Hepatocyte (in vitro differentiated cells): ENCODE results near the gene B3GNT9. TPM values are rescaled to one million over a fixed set of nuclear protein-coding genes. Genes with fewer than 3 reads are reported as not detected.

Experiments
- DNase-seq: peaks from one replicate; pipeline ENCODE4 v3.0.0-alpha.2; 2016; ENCODE audit warnings: low spot score
- H2AFZ ChIP-seq: fragments of 200-600 bp; sonication (generic); 2 replicates; pipeline ENCODE4 v1.6.0; 2016; ENCODE audit warnings: antibody characterized with exemption, mild to moderate bottlenecking
- H3K27ac ChIP-seq: fragments of 200-600 bp; sonication (generic); 2 replicates; pipeline ENCODE4 v1.5.1; 2016; ENCODE audit warnings: mild to moderate bottlenecking
- H3K27me3 ChIP-seq: fragments of 200-600 bp; sonication (generic); 2 replicates; pipeline ENCODE4 v1.6.1; 2016
- H3K36me3 ChIP-seq: fragments of 200-600 bp; sonication (generic); replicated peaks from 2 replicates; pipeline ENCODE4 v1.5.1; 2016; ENCODE audit warnings: low read depth; ENCODE audit not compliant: insufficient read depth
- H3K4me1 ChIP-seq: fragments of 200-600 bp; sonication (generic); 2 replicates; pipeline ENCODE4 v1.5.1; 2016; ENCODE audit warnings: mild to moderate bottlenecking, moderate library complexity; ENCODE audit not compliant: insufficient read depth
- H3K4me2 ChIP-seq: fragments of 200-600 bp; sonication (generic); 2 replicates; pipeline ENCODE4 v1.6.0; 2016
- H3K4me3 ChIP-seq: fragments of 200-600 bp; sonication (generic); 2 replicates; pipeline ENCODE4 v1.5.1; 2016; ENCODE audit warnings: mild to moderate bottlenecking
- H3K79me2 ChIP-seq: fragments of 200-600 bp; sonication (generic); 2 replicates; pipeline ENCODE4 v1.6.0; 2017; ENCODE audit warnings: mild to moderate bottlenecking
- H3K9me2 ChIP-seq: fragments of 200-600 bp; sonication (generic); replicated peaks from 2 replicates; pipeline ENCODE4 v1.6.0; 2017; ENCODE audit warnings: mild to moderate bottlenecking; ENCODE audit not compliant: insufficient read depth
- H3K9me3 ChIP-seq: fragments of 200-600 bp; sonication (generic); 2 replicates; pipeline ENCODE4 v1.5.1; 2016; ENCODE audit warnings: low read depth, mild to moderate bottlenecking
- H4K20me1 ChIP-seq: fragments of 200-600 bp; sonication (generic); 2 replicates; pipeline ENCODE4 v1.6.0; 2016; ENCODE audit warnings: mild to moderate bottlenecking; ENCODE audit not compliant: insufficient read depth, poor library complexity, severe bottlenecking
- EZH2 ChIP-seq: fragments of 200-600 bp; sonication (generic); IDR thresholded peaks from 2 replicates; pipeline ENCODE4 v1.6.1; 2016; ENCODE audit warnings: antibody characterized with exemption, mild to moderate bottlenecking, borderline replicate concordance
- EZH2phosphoT487 ChIP-seq: fragments of 200-600 bp; sonication (generic); IDR thresholded peaks from one replicate; pipeline ENCODE4 v1.6.1; 2018; ENCODE audit warnings: antibody characterized with exemption, mild to moderate bottlenecking, low read depth, moderate library complexity; ENCODE audit not compliant: unreplicated experiment, severe bottlenecking
- WGBS: methylation state at CpG from one replicate; pipeline ENCODE4 v1.1.6; 2016; ENCODE audit warnings: low lambda C conversion rate; ENCODE audit errors: missing lambda C conversion rate; 5-methylcytosine and 5-hydroxymethylcytosine counted together
- polyA plus RNA-seq: library from polyadenylated mRNA; unstranded; fragments of >200 nt; fragmentation: Nextera tagmentation; extraction: Ambion mirVana; gene quantifications from 2 replicates; pipeline ENCODE4 v1.2.1, GENCODE V29; 2016
- total RNA-seq: library from RNA; depleted of rRNA; stranded (reverse); fragments of >200 nt; gene quantifications from 2 replicates; pipeline ENCODE4 v1.2.3, GENCODE V29; 2014
- TF ChIP-seq, protein P1 (sequence below): fragments of 200-600 bp; sonication (generic); IDR thresholded peaks from 2 replicates; pipeline ENCODE4 v1.5.1; 2016; ENCODE audit warnings: antibody characterized with exemption, mild to moderate bottlenecking; ENCODE audit not compliant: poor library complexity

The B3GNT9 gene
- total and polyA plus RNA-seq, 2 experiments from 2014 or later: 34.5 to 44.2 TPM

DNA sequence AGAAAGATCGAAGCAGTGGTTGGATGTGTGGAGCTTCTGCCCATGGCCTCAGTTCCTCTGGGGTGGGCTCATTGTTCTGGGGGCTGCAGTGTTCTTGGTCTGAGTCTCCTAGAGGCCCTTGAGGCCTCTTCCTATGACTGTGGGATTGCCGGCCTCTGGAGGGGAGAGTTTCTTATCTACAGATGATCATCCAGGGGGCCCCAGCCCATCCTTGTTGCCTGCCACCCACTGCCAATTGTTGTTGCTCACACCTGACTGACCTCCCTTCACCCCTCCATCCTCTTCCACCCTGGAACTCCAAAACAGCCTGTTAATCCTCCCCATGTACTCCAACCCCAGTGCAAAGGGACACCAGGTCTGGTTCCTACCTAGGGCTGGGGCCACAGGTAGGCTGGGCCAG lies 5.9 kb downstream of the B3GNT9 start:
- Histone ChIP-seq H4K20me1 (no peaks in the 10 kb centered on the region), H3K79me2 (peaks cover 2% of the 10 kb centered on the region), H3K4me2 (no peak overlapping the region), H3K4me3 (no peak overlapping the region), H3K27ac (no peak overlapping the region), H2AFZ (no peak overlapping the region), H3K4me1 (peaks cover under 1% of the 10 kb centered on the region), H3K36me3 (no peaks in the 10 kb centered on the region), H3K9me2 (no peaks in the 10 kb centered on the region), H3K27me3 (no peaks in the 10 kb centered on the region), H3K9me3 (no peaks in the 10 kb centered on the region)
- TF ChIP-seq, protein P1, sequence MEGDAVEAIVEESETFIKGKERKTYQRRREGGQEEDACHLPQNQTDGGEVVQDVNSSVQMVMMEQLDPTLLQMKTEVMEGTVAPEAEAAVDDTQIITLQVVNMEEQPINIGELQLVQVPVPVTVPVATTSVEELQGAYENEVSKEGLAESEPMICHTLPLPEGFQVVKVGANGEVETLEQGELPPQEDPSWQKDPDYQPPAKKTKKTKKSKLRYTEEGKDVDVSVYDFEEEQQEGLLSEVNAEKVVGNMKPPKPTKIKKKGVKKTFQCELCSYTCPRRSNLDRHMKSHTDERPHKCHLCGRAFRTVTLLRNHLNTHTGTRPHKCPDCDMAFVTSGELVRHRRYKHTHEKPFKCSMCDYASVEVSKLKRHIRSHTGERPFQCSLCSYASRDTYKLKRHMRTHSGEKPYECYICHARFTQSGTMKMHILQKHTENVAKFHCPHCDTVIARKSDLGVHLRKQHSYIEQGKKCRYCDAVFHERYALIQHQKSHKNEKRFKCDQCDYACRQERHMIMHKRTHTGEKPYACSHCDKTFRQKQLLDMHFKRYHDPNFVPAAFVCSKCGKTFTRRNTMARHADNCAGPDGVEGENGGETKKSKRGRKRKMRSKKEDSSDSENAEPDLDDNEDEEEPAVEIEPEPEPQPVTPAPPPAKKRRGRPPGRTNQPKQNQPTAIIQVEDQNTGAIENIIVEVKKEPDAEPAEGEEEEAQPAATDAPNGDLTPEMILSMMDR: no peak
- TF ChIP-seq EZH2: no peak
- TF ChIP-seq EZH2phosphoT487: no peak
- DNase-seq: no peak
- WGBS: 88% methylated on average over 2 of the region's 2 CpGs

GRCh38 chr16:67142342-67142741 lies 8.5 kb downstream of the B3GNT9 start:
- Histone ChIP-seq H3K9me3 (no peaks in the 10 kb centered on the region), H3K79me2 (no peaks in the 10 kb centered on the region), H3K9me2 (no peaks in the 10 kb centered on the region), H3K27me3 (no peaks in the 10 kb centered on the region), H3K4me1 (no peaks in the 10 kb centered on the region), H4K20me1 (no peaks in the 10 kb centered on the region), H2AFZ (no peak overlapping the region), H3K27ac (no peak overlapping the region), H3K36me3 (no peaks in the 10 kb centered on the region), H3K4me3 (no peak overlapping the region), H3K4me2 (no peak overlapping the region)
- TF ChIP-seq EZH2 (no peak), EZH2phosphoT487 (no peak)
- TF ChIP-seq, protein P1: no peak
- 95% methylated on average over 9 of the region's 9 CpGs for WGBS
- no peak for DNase-seq

DNA sequence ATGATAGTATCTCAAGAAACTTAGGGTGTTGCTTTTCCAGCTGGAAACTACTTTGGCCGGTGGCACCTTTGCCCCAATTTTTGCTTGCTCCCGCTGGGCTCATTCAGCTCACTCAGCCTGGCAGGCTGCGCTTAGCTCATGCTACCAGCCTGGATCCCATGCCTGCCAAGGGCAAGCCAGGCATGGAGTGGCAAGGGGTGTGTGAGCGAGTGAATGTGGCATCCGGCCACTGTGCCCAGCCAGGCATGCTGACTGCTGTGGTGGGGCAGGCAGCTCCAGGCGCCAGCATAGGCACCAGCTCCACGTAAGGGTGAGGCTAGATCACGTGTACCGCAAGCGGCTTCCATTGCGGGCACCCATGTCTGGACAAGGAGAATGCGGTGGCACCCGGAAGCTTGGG lies 9.4 kb downstream of the B3GNT9 start:
- no peak overlapping the region for H3K4me2 ChIP-seq
- H3K4me3 ChIP-seq: no peak overlapping the region
- TF ChIP-seq EZH2: no peak
- no peak for TF ChIP-seq EZH2phosphoT487
- TF ChIP-seq, protein P1: no peak
- H3K9me3 ChIP-seq: no peaks in the 10 kb centered on the region
- H3K9me2 ChIP-seq: no peaks in the 10 kb centered on the region
- no peak overlapping the region for H3K27ac ChIP-seq
- no peaks in the 10 kb centered on the region for H3K36me3 ChIP-seq
- over 99% methylated on average over 13 of the region's 13 CpGs for WGBS
- DNase-seq: no peak
- no peak overlapping the region for H2AFZ ChIP-seq
- no peaks in the 10 kb centered on the region for H4K20me1 ChIP-seq
- H3K27me3 ChIP-seq: no peaks in the 10 kb centered on the region
- H3K79me2 ChIP-seq: no peaks in the 10 kb centered on the region
- no peaks in the 10 kb centered on the region for H3K4me1 ChIP-seq

DNA sequence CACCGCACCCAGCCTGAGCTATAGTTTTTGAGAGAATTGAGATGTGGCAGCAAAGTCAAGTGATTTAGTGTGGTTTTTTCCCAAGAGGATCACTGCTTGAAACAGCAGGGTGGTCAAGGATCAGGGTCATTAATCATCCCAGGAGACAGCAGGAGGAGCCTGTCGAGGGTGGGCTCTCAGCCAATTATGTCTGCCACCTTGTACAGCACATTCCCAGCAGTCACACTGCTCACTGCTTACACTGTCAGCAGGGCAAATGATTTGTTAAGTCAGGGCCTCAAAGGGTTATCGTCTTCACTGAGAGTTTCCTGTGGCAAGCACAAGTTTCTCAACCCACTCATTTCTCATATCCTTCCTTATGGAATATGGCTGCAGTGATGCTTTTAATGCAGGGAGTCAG lies 13.2 kb downstream of the B3GNT9 start:
- Histone ChIP-seq H3K27ac (no peak overlapping the region), H3K27me3 (no peaks in the 10 kb centered on the region), H2AFZ (no peak overlapping the region), H4K20me1 (no peaks in the 10 kb centered on the region), H3K36me3 (no peaks in the 10 kb centered on the region), H3K4me1 (no peaks in the 10 kb centered on the region), H3K4me2 (no peak overlapping the region), H3K9me3 (no peaks in the 10 kb centered on the region), H3K4me3 (no peak overlapping the region), H3K9me2 (no peaks in the 10 kb centered on the region), H3K79me2 (no peaks in the 10 kb centered on the region)
- WGBS: 76% methylated on average over 3 of the region's 3 CpGs
- DNase-seq: peak; percentile 34
- TF ChIP-seq, protein P1: no peak
- TF ChIP-seq EZH2phosphoT487: no peak
- no peak for TF ChIP-seq EZH2
